ENCODE measurements around the gene DSCAM. TPM values are rescaled to one million over a fixed set of nuclear protein-coding genes. Genes with fewer than 3 reads are reported as not detected.

The DSCAM gene
- total RNA-seq, 4 donors from 2014 or later, result under 0.01 to 0.44 TPM; not detected in 2

DNA sequence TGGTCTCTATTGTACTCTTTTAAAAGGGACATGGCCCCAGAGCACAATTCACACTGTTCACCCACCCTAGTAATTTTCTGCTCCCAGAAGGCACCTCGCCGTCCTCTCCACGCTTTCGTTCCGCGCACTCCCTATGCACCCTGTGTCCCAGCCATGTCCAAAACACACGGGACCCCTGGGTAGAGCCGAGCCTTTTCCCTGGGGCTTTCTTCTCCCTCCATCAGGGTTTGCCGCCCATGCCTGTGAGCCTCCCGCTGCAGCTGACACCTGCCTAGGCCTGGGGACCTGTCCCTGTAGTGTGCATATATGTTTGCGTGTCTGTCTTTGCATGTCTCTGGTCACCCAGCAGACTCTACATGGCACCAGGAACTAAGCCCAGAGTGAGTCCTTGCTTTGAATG lies 677.0 kb downstream of the DSCAM start:
- Histone ChIP-seq H3K9me3 (no peaks in the 10 kb centered on the region), H3K27ac (no peak overlapping the region), H3K4me3 (no peak overlapping the region), H3K4me1 (no peaks in the 10 kb centered on the region), H3K36me3 (no peaks in the 10 kb centered on the region), H3K27me3 (no peaks in the 10 kb centered on the region)
- no peak for DNase-seq (ENCODE audit: low spot score in 2 of 2)
- WGBS, 2 donors, result 92 to 93% methylated on average over 11 of the region's 11 CpGs
- no peak for TF ChIP-seq POLR2A (IDR thresholded peaks at IDR 0.05)
- TF ChIP-seq EP300 (IDR thresholded peaks at IDR 0.05), result no peak
- TF ChIP-seq CTCF (IDR thresholded peaks at IDR 0.05), result no peak

- Histone ChIP-seq H3K27me3 (no peaks in the 10 kb centered on the region), H3K9me3 (no peaks in the 10 kb centered on the region), H3K4me1 (no peaks in the 10 kb centered on the region), H3K36me3 (no peaks in the 10 kb centered on the region), H3K27ac (no peak overlapping the region), H3K4me3 (no peak overlapping the region)
- WGBS, 2 donors, result 62 to 66% methylated on average over 6 of the region's 6 CpGs
- DNase-seq (ENCODE audit: low spot score in 2 of 2), result no peak
- peak in 1 of 5 experiments; percentile 18 for TF ChIP-seq CTCF (IDR thresholded peaks at IDR 0.05)
- peak in 1 of 2 donors; percentile 29 for TF ChIP-seq EP300 (IDR thresholded peaks at IDR 0.05)
- TF ChIP-seq POLR2A (IDR thresholded peaks at IDR 0.05), result no peak
Observed at GRCh38 chr21:40166291-40166843, 680.6 kb downstream of the DSCAM start.

GRCh38 chr21:40165773-40166070 lies 681.2 kb downstream of the DSCAM start:
- Histone ChIP-seq H3K9me3 (no peaks in the 10 kb centered on the region), H3K4me3 (no peak overlapping the region), H3K27me3 (no peaks in the 10 kb centered on the region), H3K4me1 (no peaks in the 10 kb centered on the region), H3K36me3 (no peaks in the 10 kb centered on the region), H3K27ac (no peak overlapping the region)
- no peak for DNase-seq (ENCODE audit: low spot score in 2 of 2)
- TF ChIP-seq CTCF (IDR thresholded peaks at IDR 0.05) (no peak), POLR2A (IDR thresholded peaks at IDR 0.05) (no peak), EP300 (IDR thresholded peaks at IDR 0.05) (no peak)
- WGBS, 2 donors, result 58 to 66% methylated on average over 11 of the region's 11 CpGs

GRCh38 chr21:40164905-40165772 lies 681.8 kb downstream of the DSCAM start:
- Histone ChIP-seq H3K27me3 (no peaks in the 10 kb centered on the region), H3K27ac (no peak overlapping the region), H3K9me3 (no peaks in the 10 kb centered on the region), H3K4me1 (no peaks in the 10 kb centered on the region), H3K4me3 (no peak overlapping the region), H3K36me3 (no peaks in the 10 kb centered on the region)
- no peak for TF ChIP-seq EP300 (IDR thresholded peaks at IDR 0.05)
- TF ChIP-seq CTCF (IDR thresholded peaks at IDR 0.05), result no peak
- DNase-seq (ENCODE audit: low spot score in 2 of 2), result no peak
- WGBS, 2 donors, result 63 to 67% methylated on average over 10 of the region's 10 CpGs

GRCh38 chr21:40162075-40162474 lies 684.9 kb downstream of the DSCAM start:
- 51 to 83% methylated on average over 2 of the region's 2 CpGs for WGBS, 2 donors
- H3K27me3 ChIP-seq, result no peaks in the 10 kb centered on the region
- H3K27ac ChIP-seq, result no peak overlapping the region
- no peaks in the 10 kb centered on the region for H3K9me3 ChIP-seq
- DNase-seq (ENCODE audit: low spot score in 2 of 2), result no peak
- no peaks in the 10 kb centered on the region for H3K36me3 ChIP-seq
- no peak overlapping the region for H3K4me3 ChIP-seq
- no peaks in the 10 kb centered on the region for H3K4me1 ChIP-seq
- TF ChIP-seq CTCF (IDR thresholded peaks at IDR 0.05) (no peak), POLR2A (IDR thresholded peaks at IDR 0.05) (no peak), EP300 (IDR thresholded peaks at IDR 0.05) (no peak)
